Measurements from ENCODE around the gene DUSP7.

DUSP7 gene, protein sequence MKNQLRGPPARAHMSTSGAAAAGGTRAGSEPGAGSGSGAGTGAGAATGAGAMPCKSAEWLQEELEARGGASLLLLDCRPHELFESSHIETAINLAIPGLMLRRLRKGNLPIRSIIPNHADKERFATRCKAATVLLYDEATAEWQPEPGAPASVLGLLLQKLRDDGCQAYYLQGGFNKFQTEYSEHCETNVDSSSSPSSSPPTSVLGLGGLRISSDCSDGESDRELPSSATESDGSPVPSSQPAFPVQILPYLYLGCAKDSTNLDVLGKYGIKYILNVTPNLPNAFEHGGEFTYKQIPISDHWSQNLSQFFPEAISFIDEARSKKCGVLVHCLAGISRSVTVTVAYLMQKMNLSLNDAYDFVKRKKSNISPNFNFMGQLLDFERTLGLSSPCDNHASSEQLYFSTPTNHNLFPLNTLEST

DNA sequence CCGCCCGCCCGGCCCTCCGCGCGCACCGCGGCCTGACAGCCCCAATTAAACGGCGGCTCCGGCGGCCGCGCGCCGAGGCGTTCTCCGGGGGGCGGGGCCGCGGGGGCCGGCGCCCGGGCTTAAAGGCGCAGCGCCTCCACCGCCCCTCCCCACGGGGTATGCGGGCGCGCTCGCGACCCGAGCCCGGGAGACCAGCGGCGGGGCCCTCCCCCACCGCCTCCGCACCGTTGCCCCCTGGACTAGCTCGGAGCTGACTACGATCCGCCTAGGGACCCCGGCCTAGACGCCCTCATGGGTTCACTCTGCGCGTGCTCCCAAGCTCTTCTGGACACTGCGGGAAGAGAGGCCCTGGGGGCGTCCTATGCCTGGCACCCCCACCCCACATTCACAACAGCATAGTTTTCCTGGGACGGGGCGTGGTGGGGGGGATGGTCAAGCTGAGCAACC lies at the start of gene DUSP7:
TSS of gene DUSP7 (minus strand) at position 51 of the 447 bp plus-strand sequence. CDS start 205 bp downstream, outside the sequence.
- DNase-seq (ENCODE audit: low read depth), result peak; percentile 50

- DNase-seq (ENCODE audit: low read depth), result no peak
Measured at GRCh38 chr3:52104684-52105640, 48.6 kb upstream of the DUSP7 start.

GRCh38 chr3:52102934-52103333 lies 46.6 kb upstream of the DUSP7 start:
- no peak for DNase-seq (ENCODE audit: low read depth)

DNA sequence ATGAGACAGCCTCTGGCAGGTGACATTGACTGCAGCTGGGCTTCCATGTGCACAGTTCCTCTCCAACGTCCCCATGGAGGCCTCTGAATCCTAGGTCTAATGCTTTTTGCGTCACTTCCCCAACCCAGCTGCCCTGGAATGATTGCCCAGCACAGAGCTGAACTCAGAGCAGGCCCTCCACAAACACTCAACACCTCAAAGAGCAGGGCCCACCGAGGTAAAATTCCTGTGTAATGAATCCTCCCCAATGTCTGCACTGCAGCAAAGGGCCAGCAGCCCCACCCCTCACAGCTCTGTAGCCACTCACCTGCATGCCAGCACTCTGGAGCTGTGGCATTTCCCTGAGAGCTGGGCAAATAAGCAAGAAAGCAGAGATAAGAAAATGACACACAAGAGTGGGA lies 42.6 kb upstream of the DUSP7 start:
- DNase-seq (ENCODE audit: low read depth), result no peak

DNA sequence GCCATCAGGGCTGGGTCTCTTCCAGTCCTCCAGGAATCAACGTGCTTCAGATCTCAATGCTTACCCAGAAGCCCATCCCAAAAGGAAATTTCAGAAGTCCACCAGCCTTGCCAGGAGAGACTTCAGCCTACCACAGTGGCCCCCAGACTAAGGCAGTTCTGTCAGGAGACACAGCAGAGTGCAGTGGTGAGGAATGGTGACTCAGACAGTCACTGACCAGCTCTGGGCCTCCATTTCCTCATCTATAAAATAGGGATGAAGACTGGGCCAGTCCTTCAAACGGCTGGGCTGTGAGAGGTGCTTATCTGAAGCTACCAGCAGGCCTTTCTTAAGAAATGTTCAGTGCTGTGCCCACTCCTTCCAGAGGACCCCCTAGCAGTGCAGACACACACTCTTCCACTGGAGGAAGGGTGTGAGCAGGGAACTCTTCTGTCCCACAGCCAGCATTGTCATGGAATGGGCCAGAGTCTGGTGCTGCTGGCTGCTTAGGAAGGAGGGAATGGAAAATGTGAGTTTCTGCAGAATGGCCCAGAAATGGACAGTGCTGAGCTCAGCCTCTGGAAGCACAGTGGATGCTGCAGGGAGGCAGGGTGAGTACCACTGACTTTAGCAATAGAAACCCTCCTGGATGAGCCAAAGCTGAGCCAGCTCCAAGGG lies 41.6 kb upstream of the DUSP7 start:
- no peak for DNase-seq (ENCODE audit: low read depth)

DNA sequence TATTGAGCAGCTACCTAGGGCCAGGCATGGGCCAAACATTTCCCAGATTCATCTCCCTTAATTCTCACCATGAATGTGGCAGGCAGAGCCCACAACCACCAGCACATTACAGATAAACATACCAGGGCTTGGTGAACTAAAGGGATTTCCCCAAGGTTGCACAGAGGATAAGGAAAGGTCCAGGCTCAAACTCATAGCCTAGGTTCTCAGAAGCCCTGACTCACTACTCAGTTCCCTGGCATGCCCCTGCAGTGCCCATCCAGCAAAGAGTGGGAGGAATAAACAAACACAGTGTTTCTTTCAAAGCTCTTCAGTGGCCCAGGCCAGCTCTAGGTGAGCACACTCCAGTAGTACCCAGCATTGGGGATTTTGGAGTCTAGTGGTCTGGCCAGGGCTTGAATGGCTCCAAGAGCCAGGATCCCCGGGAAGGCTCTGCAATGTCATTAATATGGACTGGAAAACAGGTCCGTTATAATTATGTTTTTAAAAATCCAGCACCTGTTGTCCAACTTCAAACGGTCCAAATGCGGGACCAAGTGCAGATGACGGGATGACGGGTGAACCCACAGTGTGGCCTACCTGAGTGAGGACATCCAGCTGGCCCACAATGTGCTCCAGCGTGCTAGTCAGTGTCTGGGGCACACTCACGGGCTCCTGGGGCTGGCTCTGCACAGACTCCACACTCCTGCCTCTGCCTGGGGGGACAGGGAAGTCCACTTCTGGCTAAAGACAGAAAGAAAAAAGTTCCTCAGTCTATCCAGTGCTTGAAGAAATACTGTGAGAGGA lies 39.8 kb upstream of the DUSP7 start:
- DNase-seq (ENCODE audit: low read depth), result peak; percentile 61

- DNase-seq (ENCODE audit: low read depth), result no peak
Measured at GRCh38 chr3:52094571-52095485, 38.5 kb upstream of the DUSP7 start.

- peak; percentile 57 for DNase-seq (ENCODE audit: low read depth)
Measured at GRCh38 chr3:52093756-52094545, 37.6 kb upstream of the DUSP7 start.

DNA sequence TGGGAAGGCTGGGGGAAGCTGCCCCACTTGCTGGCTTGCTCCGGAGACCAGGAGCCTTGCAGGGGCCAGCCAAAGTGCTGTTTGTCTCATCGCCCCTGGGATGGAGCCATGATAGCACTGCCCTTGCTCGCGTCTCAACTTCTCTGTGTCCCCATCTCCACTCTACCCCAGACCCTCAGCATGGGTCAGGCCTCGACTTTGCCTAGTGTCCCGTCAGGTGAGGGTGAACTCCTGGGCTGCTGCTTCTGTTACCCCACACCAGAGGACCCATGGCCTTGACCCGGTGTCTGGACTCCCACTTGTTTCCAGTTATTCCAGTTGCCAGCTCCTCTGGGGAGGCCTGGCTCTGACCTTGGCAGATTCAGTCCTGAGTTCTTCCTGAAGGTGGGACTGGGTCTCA lies 36.5 kb upstream of the DUSP7 start:
- DNase-seq (ENCODE audit: low read depth), result no peak

DNA sequence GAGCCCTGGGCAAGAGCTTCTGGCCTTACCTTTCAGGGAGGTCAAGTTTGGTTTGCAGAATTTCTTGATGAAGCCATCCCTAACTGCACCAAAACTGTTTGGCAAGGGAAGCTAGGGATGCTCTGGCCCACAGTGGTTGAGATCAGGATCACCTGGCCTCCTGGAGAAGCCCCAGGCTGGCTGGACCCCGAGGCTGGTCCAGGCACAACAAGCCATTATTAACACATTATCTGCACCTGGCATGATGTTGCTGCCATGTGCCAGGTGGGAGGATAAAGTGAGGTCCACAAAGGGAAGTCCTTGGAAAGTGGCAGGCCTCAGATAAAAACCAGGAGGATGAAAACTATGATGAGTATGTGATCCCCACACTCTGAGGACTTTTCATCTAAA lies 35.9 kb upstream of the DUSP7 start:
- no peak for DNase-seq (ENCODE audit: low read depth)

- no peak for DNase-seq (ENCODE audit: low read depth)
Measured at GRCh38 chr3:52091586-52092270, 35.4 kb upstream of the DUSP7 start.

DNA sequence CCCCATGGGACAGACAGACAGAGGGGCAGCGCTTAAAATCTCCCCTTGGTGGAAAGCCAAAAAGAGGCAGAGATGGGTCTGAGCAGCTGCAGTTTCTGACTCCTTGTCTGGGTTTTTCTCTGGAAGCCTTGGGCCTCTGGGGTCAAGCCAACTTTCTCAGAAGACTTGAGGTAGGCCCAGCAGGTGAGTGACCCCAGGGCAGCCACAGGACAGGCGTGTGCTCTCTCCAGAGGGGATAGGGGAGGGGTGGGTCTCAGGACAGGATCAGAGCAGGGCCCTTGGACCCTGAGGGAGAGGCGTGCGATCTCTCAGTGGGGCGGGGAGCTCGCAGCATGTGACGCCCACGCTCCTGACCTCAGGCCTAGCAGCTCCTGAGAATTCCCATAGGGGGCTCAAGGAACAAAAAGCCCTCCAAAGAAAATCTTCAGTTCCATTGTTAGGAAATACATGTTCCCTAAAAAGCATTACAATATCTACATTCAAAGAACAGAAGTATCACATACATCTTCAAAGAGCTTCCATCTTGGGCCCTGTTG lies 34.6 kb upstream of the DUSP7 start:
- DNase-seq (ENCODE audit: low read depth), result no peak

DNA sequence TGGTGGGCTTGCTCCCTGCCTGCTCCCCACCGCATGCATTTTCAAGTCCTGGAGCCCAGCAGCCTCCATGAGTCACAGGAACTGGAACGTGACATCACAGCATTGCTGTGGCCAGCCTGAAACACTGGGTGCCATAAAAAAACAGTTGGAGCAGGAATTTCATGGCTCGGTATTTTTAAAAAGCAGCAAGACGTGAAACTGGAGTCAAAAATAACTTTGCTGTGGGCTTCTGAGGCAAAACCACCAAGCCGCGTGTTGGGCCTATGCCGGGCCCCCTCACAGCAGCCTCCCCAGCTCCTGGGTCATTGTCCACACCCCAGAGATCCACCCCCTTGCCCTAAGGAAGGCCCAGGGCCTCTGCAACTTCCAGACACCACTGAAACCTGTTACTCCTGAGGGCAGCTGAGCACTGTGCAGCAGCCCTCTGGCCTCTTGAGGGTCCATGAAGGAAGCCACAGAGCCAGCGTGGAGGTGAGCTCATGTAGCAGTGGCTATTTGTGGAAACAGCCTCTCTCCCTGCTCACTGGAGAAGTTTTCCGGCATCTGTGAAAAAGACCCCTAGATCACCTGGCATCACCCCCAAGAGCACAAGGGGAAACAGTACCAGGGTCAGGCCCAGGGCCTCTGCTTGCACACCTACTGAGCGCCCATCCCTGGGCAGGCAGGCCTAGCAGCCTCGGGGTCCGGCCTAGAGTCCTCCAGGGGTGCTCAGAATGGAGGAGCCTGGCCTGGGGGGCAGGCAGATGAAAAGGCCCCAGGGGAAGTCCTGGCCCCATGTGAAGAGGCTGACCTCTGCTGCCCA lies 34.0 kb upstream of the DUSP7 start:
- DNase-seq (ENCODE audit: low read depth), result peak; percentile 84

DNA sequence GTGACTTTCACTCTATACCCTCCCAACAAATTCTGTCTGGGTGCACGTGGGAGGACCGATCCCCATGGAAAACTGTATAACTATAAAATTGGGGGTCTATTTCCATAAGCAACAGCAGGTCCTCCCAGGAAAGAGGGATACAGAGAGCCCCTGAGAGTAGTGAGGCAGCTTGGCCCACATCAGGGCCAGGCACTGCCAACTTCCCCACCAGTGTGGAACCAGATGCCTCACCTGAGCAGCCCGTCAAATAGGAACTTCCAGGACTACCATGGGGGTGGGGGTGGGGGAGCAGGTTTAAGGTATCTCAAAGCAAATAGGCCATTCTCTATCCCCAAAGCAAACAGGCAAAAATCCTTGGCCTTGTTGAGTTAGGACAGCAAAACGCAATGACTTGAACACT lies 33.3 kb upstream of the DUSP7 start:
- DNase-seq (ENCODE audit: low read depth), result no peak

GRCh38 chr3:52088445-52089367 lies 32.3 kb upstream of the DUSP7 start:
- DNase-seq (ENCODE audit: low read depth), result peak; percentile 84

GRCh38 chr3:52087731-52088130 lies 31.4 kb upstream of the DUSP7 start:
- DNase-seq (ENCODE audit: low read depth), result no peak
